GM21360 (cell line): ENCODE results near the gene TBX18.

Experiments used
- ATAC-seq: cut with Tn5 transposase; IDR thresholded peaks from one replicate; pipeline ENCODE4 v1.9.1; 2021; ENCODE audit warnings: mild to moderate bottlenecking, moderate library complexity; ENCODE audit not compliant: unreplicated experiment

Gene TBX18

DNA sequence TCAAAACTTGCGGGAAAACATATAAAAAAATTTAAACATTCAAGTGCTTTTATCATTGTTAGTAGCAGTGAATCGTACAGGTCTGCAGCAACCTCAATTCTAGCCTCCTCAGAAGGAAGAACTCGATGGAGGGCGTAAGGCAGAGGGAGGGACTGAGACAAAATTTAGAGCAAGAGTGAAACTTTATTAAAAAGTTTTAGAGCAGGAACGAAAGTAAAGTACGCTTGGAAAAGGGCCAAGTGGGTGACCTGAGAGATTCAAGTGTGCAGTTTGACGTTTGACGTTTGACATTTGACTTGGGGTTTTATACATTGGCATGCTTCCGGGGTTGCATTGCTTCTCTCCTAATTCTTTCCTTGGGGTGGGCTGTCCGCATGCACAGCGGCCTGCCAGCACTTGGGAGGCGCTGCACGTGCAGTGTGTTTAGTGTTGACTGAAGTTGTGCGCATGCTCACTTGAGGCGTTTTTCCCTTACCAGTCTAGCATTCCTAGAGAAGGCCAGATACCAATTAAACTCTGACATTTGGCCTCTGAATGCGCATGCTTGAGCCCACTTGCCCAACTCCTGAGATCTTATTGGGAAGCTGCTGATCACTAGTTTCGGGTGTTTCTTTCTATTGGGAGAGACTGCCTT lies 82.6 kb downstream of the TBX18 start:
- no peak for ATAC-seq

DNA sequence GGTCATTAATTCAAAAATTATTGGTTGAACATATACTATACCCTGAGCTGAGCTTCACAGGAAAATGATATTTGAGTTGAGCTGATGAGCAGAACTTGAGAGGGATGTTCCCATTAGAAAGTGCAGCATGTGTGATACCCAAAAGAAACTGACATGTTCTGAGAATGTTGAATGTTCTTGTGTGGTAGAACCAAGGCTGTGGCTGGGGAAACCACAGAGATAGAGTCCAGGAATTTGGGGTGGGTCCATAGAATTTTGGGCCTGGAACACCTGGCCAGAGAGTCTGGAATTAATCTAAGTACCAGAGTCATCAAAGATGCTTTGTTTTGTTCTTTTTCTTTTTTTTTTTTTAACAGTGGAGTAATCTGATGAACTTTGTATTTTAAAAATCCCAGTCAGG lies 88.7 kb downstream of the TBX18 start:
- no peak for ATAC-seq

- ATAC-seq = no peak
Observed at GRCh38 chr6:84674395-84674794, 90.0 kb downstream of the TBX18 start.

GRCh38 chr6:84671183-84671582 lies 93.2 kb downstream of the TBX18 start:
- ATAC-seq = no peak

GRCh38 chr6:84669945-84670344 lies 94.5 kb downstream of the TBX18 start:
- no peak for ATAC-seq

DNA sequence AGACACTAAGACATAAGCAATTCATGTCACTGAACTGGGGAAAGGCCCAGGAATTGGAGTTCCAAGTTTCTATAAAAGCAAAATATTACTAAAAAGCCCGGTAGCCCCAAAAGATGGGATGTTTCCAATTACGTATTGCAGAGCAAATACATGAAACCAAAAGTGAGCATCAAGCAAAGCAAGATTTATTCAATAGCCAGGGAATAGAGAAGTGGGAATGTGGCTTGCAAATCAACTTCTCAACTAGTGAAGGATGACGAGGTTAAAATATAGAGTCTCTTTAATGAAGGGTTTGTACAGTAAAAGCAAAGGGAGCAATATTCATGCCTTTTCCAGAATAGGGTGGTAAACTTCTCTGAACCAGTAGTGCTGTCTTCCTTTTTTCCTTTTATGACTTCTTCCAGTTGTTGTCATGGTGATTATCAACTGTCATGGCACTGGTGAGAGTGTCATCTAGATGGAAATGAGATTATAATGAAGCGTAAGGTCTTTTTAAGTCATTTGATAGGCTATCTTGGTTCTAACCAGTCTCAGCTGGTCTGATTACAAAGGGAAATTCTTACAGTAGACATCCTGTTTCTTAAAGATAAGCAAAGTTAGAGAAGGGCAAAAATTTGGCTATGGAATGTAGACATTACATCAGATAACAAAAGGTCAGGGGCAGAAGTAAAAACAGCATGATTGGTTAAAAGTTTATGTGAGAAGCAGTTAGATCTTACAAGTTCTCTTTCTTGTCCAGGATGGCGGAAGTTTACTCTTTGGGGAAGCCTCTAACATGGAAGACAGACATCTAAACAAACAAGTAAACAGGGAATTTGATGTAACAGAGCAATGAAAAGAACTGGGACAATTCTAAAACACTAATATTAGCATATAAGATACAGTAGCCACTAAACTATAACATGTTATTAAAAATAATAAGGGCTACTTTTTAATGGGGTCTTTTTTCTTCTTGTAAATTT lies 96.9 kb downstream of the TBX18 start:
- no peak for ATAC-seq

DNA sequence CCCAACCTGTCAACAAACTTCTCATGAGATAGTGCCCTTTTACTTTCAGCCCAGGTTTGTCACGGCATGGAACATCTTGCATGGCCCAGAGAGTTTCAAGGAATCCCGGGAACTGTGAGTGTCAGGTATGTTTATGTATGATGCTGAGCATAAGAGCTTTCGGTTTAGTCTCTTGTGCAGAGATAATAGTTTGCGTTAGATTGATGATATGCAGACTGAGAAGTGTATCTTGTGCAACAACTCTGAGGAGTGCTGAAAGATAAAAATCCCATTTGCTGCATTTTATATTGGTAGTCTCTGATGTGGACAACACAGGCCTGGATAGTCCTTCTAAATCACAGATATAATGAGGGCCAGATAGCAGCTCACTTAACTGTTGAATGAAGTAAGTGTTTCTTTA lies 99.0 kb downstream of the TBX18 start:
- no peak for ATAC-seq

GRCh38 chr6:84663866-84664265 lies 100.5 kb downstream of the TBX18 start:
- no peak for ATAC-seq

DNA sequence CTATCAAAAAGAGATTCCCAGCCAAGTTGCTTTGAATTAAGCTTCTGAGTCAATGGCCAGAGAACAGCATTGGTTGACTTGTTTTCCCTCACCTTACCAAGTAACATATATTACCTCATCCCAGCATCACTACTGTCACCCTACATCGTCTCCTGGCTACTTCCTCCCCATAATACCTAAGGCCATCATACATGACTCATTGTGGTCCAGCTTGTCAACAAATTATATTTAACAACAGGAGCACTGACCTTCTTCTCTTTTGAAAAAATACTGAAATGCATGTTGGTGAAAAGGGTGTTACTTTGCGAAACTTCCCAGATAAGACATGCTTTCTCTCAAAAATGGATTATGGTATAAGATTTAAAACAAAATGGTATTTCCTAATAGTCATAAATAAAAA lies 106.9 kb downstream of the TBX18 start:
- ATAC-seq = no peak

DNA sequence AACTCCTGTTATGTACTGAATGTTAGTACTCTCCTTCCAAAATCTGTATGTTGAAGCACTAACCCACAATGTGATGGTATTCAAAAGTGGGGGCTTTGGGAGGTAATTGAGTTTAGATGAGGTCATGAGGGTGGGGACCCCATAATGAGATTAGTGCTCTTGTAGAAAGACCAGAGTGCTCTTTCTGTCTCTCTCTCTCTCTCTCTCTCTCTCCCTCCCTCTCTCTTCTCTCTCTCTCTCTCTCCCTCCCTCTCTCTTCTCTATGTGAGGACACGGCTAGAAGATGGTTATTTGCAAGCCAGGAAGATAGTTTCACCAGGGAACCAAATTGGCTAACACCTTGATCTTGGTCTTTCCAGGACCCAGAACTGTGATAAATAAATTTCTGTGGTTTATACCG lies 107.4 kb downstream of the TBX18 start:
- ATAC-seq = no peak

- ATAC-seq = no peak
Observed at GRCh38 chr6:84653027-84653551, 111.3 kb downstream of the TBX18 start.

DNA sequence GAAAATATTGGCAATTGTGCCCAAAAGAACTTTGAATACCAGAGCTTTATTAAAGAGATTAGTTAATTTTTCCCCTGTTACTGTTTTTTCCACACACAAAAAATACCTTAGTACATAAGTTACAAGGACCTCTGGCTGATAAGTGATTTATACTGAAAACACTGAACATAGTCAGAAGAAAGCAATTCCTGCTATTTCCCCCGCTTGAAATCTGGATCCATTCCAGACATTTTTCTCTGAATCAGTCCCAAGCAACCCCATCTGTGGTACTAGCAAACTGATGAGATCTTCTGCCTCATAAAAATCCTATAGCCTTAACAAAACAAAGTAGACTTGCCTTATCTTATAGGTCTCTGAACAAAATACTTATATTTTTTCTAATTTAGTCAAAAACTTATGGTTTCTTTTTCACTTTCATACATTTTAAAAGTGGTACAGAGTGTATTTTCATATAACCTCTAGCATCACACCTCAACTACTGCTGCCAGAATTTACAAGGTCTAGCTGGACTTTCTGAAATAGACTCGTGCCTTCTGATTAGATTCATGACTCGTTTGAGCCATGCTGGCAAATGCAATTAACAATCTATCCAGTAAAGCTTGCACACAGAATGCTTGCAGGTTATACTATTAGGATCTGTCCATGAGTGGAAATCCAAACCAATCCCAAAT lies 111.9 kb downstream of the TBX18 start:
- ATAC-seq = no peak

DNA sequence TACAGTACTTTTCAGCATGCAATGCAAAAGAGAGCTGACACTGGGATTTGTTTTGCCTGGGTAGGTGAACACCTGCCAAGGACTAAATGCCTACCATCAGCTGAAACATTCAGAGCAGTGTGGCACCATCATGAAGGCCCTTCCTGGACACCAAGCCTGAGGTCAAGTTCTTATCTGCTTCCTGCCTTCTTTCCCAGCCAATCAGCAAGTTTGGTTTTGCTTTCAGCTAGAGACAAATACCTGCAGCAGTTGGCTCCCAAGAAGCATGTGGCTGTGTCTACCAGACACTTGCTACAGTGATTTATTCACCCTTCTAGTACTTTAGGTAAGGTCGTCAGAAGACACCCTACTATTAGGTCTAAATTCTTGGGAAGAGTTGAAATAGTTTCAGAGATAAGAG lies 112.8 kb downstream of the TBX18 start:
- no peak for ATAC-seq

DNA sequence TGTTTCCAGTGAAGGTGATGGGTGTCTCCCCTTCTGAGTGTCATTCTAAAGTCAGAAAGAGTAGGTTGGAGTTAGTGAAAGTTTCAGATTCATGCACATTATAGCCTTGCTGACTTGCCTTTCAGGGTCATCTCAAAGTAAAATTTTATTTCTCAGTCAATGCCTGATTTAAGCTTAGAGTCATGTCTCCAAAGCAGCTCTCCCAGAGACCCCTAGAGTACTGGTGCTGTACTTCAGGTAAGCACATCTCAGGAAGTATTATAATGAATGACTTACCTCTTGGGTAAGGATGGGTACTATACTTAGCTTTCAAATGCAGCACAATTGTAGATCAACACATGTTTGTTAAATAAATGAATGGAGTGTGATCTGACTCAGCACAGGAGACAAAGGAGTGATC lies 116.0 kb downstream of the TBX18 start:
- no peak for ATAC-seq

DNA sequence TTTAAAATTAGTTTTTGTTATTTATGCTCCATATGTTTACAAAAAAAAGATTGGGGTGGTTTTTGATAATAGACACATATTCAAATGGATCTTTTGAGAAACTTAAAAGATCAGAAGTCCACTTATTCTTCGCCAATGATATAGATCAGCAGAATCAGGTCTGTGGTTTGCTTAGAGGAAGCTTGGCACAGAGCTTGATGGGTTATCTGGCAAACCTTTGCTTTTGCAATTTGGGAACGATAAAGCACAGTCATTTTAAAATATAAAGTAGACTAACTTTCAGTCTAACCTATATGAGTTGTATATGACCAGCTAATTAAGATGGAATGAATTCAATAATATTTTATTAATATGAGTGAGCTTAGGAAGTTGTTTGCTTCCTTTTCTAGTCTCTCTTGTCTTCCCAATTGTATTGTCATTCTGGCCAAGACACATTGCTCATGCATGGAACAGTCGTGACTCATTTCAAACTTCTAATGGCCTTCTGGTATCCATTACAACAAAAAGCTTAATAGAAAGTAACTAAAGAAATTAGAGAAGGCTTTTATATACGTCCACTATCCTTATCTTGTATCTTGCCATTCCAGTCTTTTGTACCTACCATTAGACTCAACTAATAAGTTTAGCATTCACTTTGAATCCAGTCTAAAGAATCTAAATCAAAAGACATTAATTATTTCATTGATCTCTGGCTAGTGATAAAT lies 118.7 kb downstream of the TBX18 start:
- no peak for ATAC-seq

DNA sequence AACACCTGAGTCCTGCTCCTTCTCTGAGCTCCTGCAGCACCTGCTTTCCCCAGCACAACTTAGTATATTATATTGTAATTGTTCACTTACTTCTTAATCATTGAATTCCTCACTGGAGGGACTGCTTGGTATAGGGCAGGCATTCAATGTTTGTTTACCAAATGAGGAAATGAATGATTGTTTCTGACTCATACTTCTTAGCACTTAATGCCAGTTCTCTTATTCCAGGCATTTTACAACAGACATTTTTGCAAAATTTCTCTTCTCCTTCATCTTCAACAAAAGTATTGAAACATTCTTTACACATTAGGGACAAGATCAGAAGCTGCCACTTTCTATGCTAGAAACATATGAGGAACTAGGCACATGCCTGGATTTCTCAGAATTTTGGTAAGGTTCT lies 119.4 kb downstream of the TBX18 start:
- ATAC-seq = no peak

GRCh38 chr6:84643778-84644177 lies 120.6 kb downstream of the TBX18 start:
- no peak for ATAC-seq

DNA sequence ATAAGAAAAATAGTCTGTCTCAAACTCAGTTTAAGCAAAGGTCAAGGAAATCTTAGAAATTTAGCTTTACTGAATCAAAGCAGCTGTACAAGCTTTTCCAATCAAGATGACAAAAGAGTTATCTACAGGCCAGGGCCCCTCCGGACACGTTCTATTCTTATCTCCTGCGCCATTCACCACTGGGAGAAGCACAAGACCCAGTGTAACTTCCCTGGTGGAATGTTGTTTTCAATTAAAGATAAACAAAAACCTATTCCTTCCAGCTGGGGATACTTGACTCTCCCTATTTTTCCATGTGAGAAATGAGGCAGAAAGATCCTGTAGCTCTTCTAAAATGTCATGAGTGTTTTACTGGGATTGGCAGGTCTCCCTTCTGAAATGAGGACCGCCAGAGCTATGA lies 123.3 kb downstream of the TBX18 start:
- ATAC-seq = no peak

- no peak for ATAC-seq
Observed at GRCh38 chr6:84639396-84639795, 125.0 kb downstream of the TBX18 start.

GRCh38 chr6:84638286-84638685 lies 126.1 kb downstream of the TBX18 start:
- no peak for ATAC-seq
